HL-60 (cell line): Measurements from ENCODE around the gene TMEM135.

Source experiments
- CTCF ChIP-seq: IDR thresholded peaks from one replicate; pipeline ENCODE4 v1.5.1; 2011; ENCODE audit warnings: low read length, control low read depth, inconsistent platforms; ENCODE audit not compliant: insufficient read depth
- GABPA ChIP-seq: IDR thresholded peaks from 2 replicates; pipeline ENCODE4 v1.6.1; 2012; ENCODE audit warnings: low read depth
- POLR2AphosphoS5 ChIP-seq: IDR thresholded peaks from 2 replicates; pipeline ENCODE4 v1.6.1; 2012; ENCODE audit warnings: low read depth
- REST ChIP-seq: IDR thresholded peaks from 2 replicates; pipeline ENCODE4 v1.6.1; 2012; ENCODE audit warnings: low read depth; ENCODE audit not compliant: insufficient replicate concordance
- SPI1 ChIP-seq: IDR thresholded peaks from 2 replicates; pipeline ENCODE4 v1.6.1; 2012; ENCODE audit warnings: low read depth, mild to moderate bottlenecking, borderline replicate concordance

GRCh38 chr11:87366763-87367405 is 329.1 kb downstream of the TMEM135 start:
- TF ChIP-seq REST (no peak), CTCF (no peak), POLR2AphosphoS5 (no peak), GABPA (no peak), SPI1 (no peak)
